GM12874 (cell line): ENCODE measurements around the gene STIL.

ENCODE experiments used
- CTCF ChIP-seq: IDR thresholded peaks from 2 replicates; pipeline ENCODE4 v1.5.1; 2011; ENCODE audit warnings: low read depth, mild to moderate bottlenecking, control low read depth, low read length, moderate library complexity; ENCODE audit not compliant: insufficient read depth

The STIL gene

GRCh38 chr1:47313915-47314664 lies at the start of gene STIL:
Gene STIL (minus strand): TSS chr1:47314147. CDS start chr1:47310319, 3,828 bp downstream.
- no peak for TF ChIP-seq CTCF

- TF ChIP-seq CTCF = no peak
Measured at GRCh38 chr1:47362828-47363227, 48.9 kb upstream of the STIL start.

- no peak for TF ChIP-seq CTCF
Measured at GRCh38 chr1:47361380-47361779, 47.4 kb upstream of the STIL start.

GRCh38 chr1:47351305-47351704 lies 37.4 kb upstream of the STIL start:
- no peak for TF ChIP-seq CTCF

- TF ChIP-seq CTCF = no peak
Measured at GRCh38 chr1:47348246-47348645, 34.3 kb upstream of the STIL start.

- TF ChIP-seq CTCF = no peak
Measured at GRCh38 chr1:47347735-47348134, 33.8 kb upstream of the STIL start.

- TF ChIP-seq CTCF = no peak
Measured at GRCh38 chr1:47340227-47340626, 26.3 kb upstream of the STIL start.
